HepG2 (cell line): Measurements from ENCODE around the gene MROH2A.

ENCODE experiments used
- ATF2 ChIP-seq: sonication (generic); formaldehyde crosslinking; IDR thresholded peaks from 2 replicates; pipeline ENCODE4 v1.4.0; 2020; ENCODE audit warnings: missing genetic modification reagents
- CBX2 ChIP-seq, 2 experiments: fragments of 200-600 bp in 1 of 2; sonication (generic); formaldehyde crosslinking in 1 of 2; IDR thresholded peaks; 2 replicates each; pipeline versions ENCODE4 v1.7.0 to v1.8.1; 2018 to 2022; ENCODE audit warnings: low read depth in 2 of 2, low read length in 1 of 2, mild to moderate bottlenecking in 1 of 2, missing genetic modification reagents in 1 of 2
- ELF4 ChIP-seq: sonication (generic); formaldehyde crosslinking; IDR thresholded peaks from 2 replicates; pipeline ENCODE4 v1.5.0; 2020; ENCODE audit warnings: missing genetic modification reagents, mild to moderate bottlenecking, moderate library complexity, borderline replicate concordance
- EZH2 ChIP-seq: conservative IDR thresholded peaks from 2 replicates; pipeline ENCODE4 v1.6.1; 2012; ENCODE audit warnings: mild to moderate bottlenecking, low read depth, low read length, moderate library complexity
- MIER2 ChIP-seq: IDR thresholded peaks from 2 replicates; pipeline ENCODE4 v1.6.1; 2016; ENCODE audit warnings: missing biosample characterization, missing genetic modification reagents
- MXI1 ChIP-seq: IDR thresholded peaks from 3 replicates; pipeline ENCODE4 v1.6.1; 2012; ENCODE audit warnings: low read depth, low read length, inconsistent platforms, borderline replicate concordance
- NCOA1 ChIP-seq: sonication (generic); formaldehyde crosslinking; IDR thresholded peaks from 2 replicates; pipeline ENCODE4 v1.9.0; 2021; ENCODE audit warnings: missing genetic modification reagents
- POLR2AphosphoS2 ChIP-seq: IDR thresholded peaks from 2 replicates; pipeline ENCODE4 v1.6.1; 2011; ENCODE audit warnings: low read depth, low read length, improper control_type of control experiment
- ZNF777 ChIP-seq: sonication (generic); formaldehyde crosslinking; IDR thresholded peaks from 2 replicates; pipeline ENCODE4 v1.4.0; 2020; ENCODE audit warnings: missing genetic modification reagents
- TF ChIP-seq, protein P1 (sequence below): sonication (generic); formaldehyde crosslinking; IDR thresholded peaks from 2 replicates; pipeline ENCODE4 v1.9.0; 2021; ENCODE audit warnings: missing genetic modification reagents, borderline replicate concordance

DNA sequence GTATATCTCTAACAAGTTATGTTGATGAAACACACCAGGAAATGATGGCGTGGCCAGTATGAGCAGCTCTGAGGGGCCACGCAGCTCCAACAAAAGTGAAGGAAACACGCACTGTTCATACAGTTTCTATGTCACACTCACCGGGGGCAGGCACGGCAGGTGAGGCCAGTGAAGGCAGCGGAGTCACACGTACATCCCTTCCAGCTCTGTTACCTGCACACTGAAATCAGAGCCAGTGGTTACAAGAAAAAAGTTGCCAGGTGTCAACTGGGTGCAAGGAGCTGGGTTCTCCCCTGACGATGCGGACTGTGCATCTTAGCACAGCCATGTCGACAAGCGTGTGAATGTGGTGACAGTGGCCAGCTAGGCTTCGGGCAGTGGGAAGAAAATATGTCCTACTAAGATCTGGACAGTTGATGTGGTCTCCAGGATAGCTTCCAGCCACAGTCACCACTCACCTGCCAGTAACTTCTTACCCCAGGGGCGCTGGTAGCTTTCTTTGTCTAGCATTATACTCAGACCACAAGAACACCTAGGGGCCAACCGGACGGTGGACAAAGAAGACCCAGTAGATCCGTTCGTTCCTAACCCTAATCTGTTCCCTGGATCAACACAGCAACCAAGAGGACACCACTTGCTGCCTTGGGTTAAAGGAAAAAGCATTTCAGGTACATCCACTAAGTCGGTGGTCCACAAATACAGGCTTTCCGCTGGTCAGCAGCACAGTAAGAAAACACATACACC lies 66.1 kb downstream of the MROH2A start:
- no peak for TF ChIP-seq NCOA1 (CRISPR knock-in tag)
- TF ChIP-seq, protein P1, sequence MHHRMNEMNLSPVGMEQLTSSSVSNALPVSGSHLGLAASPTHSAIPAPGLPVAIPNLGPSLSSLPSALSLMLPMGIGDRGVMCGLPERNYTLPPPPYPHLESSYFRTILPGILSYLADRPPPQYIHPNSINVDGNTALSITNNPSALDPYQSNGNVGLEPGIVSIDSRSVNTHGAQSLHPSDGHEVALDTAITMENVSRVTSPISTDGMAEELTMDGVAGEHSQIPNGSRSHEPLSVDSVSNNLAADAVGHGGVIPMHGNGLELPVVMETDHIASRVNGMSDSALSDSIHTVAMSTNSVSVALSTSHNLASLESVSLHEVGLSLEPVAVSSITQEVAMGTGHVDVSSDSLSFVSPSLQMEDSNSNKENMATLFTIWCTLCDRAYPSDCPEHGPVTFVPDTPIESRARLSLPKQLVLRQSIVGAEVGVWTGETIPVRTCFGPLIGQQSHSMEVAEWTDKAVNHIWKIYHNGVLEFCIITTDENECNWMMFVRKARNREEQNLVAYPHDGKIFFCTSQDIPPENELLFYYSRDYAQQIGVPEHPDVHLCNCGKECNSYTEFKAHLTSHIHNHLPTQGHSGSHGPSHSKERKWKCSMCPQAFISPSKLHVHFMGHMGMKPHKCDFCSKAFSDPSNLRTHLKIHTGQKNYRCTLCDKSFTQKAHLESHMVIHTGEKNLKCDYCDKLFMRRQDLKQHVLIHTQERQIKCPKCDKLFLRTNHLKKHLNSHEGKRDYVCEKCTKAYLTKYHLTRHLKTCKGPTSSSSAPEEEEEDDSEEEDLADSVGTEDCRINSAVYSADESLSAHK (CRISPR knock-in tag): no peak
- no peak for TF ChIP-seq ATF2 (CRISPR knock-in tag)
- no peak for TF ChIP-seq ELF4
- no peak for TF ChIP-seq ZNF777
- TF ChIP-seq CBX2 (IDR thresholded peaks at IDR 0.05; ENCODE audit: low read depth, low read length): no peak
- no peak for TF ChIP-seq CBX2 (CRISPR knock-in tag; IDR thresholded peaks at IDR 0.05; ENCODE audit: low read depth)
- no peak for TF ChIP-seq EZH2
- no peak for TF ChIP-seq MXI1
- TF ChIP-seq MIER2: no peak
- no peak for TF ChIP-seq POLR2AphosphoS2
